A549 treated with RU486 at 1 μM for 4 hours (cell line): ENCODE data around the gene REG3G. TPM values are rescaled to one million over a fixed set of nuclear protein-coding genes. Genes with fewer than 3 reads are reported as not detected.

ENCODE experiments used
- total RNA-seq: library from RNA; stranded (reverse); fragments of 200-300 nt; extraction: Qiagen RNA extraction; gene quantifications from 5 replicates; pipeline ENCODE4 v1.2.3, GENCODE V29; 2022; ENCODE audit warnings: low read depth

Gene REG3G
- not detected in 5 replicates for total RNA-seq

GRCh38 chr2:79025421-79025820 lies at the start of gene REG3G:
TSS of gene REG3G (plus strand) at chr2:79025702. CDS start at chr2:79026094, 392 bp downstream.

Other genes with a start within 250 kb of the REG3G start
- gene REG1B, start 62.3 kb downstream of the REG3G start, total RNA-seq = not detected in 5 replicates
- gene REG1A, start 94.8 kb downstream of the REG3G start, total RNA-seq = not detected in 5 replicates
- not detected in 5 replicates for gene REG3A, start 134.1 kb downstream of the REG3G start, total RNA-seq